ENCODE data around the gene GSK3B. TPM values are rescaled to one million over a fixed set of nuclear protein-coding genes. Genes with fewer than 3 reads are reported as not detected.

The GSK3B gene
- total RNA-seq, 1 donor from 2014 or later: 11.8 TPM

GRCh38 chr3:120090422-120090821 lies 3.8 kb downstream of the GSK3B start:
- TF ChIP-seq, protein P1, sequence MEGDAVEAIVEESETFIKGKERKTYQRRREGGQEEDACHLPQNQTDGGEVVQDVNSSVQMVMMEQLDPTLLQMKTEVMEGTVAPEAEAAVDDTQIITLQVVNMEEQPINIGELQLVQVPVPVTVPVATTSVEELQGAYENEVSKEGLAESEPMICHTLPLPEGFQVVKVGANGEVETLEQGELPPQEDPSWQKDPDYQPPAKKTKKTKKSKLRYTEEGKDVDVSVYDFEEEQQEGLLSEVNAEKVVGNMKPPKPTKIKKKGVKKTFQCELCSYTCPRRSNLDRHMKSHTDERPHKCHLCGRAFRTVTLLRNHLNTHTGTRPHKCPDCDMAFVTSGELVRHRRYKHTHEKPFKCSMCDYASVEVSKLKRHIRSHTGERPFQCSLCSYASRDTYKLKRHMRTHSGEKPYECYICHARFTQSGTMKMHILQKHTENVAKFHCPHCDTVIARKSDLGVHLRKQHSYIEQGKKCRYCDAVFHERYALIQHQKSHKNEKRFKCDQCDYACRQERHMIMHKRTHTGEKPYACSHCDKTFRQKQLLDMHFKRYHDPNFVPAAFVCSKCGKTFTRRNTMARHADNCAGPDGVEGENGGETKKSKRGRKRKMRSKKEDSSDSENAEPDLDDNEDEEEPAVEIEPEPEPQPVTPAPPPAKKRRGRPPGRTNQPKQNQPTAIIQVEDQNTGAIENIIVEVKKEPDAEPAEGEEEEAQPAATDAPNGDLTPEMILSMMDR (IDR thresholded peaks at IDR 0.05): no peak
- no peaks in the 10 kb centered on the region for H3K36me3 ChIP-seq
- no peaks in the 10 kb centered on the region for H3K9me3 ChIP-seq
- no peaks in the 10 kb centered on the region for H3K27me3 ChIP-seq
- peak overlapping the region; percentile 69 to 70 for H3K4me3 ChIP-seq
- intact Hi-C loops (cut with DNase I): loop anchor here (5.0 to 10.0 kb wide), 7 partner anchors 87 to 1744 kb away; partner anchors contain the start of genes COX17, EAF2, GOLGB1 and IQCB1
- no peak for DNase-seq (ENCODE audit: low spot score in 2 of 2)
- no peak overlapping the region for H3K27ac ChIP-seq
- peaks cover 0 to 23% of the 10 kb centered on the region in 2 donors for H3K4me1 ChIP-seq

DNA sequence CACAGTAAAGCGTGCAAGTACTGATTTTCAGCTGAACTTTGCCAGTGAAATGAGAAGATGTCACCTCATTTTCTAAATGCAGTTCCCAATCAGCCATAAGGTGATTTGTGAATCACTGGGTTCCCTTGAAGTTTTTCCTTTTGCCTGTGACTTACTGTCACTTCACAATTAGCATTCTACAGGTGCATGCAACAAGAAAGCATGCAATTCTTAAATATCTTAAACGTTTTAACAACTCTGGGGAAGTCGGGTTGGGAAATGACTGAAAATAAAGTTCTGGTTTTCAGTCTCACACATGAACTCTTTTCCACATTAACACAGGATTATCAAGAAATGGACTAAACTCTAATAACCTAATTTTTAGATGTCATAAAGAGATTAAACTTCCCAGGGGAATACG lies 5.2 kb downstream of the GSK3B start:
- H3K27ac ChIP-seq: no peak overlapping the region
- no peak overlapping the region for H3K4me3 ChIP-seq
- H3K9me3 ChIP-seq: no peaks in the 10 kb centered on the region
- no peak for DNase-seq (ENCODE audit: low spot score in 2 of 2)
- intact Hi-C loops (cut with DNase I): no loop called here
- peaks cover 0 to 23% of the 10 kb centered on the region in 2 donors for H3K4me1 ChIP-seq
- H3K36me3 ChIP-seq: no peaks in the 10 kb centered on the region
- H3K27me3 ChIP-seq: no peaks in the 10 kb centered on the region
- TF ChIP-seq, protein P1 (IDR thresholded peaks at IDR 0.05): no peak

GRCh38 chr3:120088622-120089021 lies 5.6 kb downstream of the GSK3B start:
- no peak overlapping the region for H3K27ac ChIP-seq
- H3K4me1 ChIP-seq: peaks cover 0 to 23% of the 10 kb centered on the region in 2 donors
- intact Hi-C loops (cut with DNase I): no loop called here
- H3K4me3 ChIP-seq: no peak overlapping the region
- no peaks in the 10 kb centered on the region for H3K9me3 ChIP-seq
- DNase-seq (ENCODE audit: low spot score in 2 of 2): no peak
- no peaks in the 10 kb centered on the region for H3K27me3 ChIP-seq
- TF ChIP-seq, protein P1 (IDR thresholded peaks at IDR 0.05): no peak
- no peaks in the 10 kb centered on the region for H3K36me3 ChIP-seq

DNA sequence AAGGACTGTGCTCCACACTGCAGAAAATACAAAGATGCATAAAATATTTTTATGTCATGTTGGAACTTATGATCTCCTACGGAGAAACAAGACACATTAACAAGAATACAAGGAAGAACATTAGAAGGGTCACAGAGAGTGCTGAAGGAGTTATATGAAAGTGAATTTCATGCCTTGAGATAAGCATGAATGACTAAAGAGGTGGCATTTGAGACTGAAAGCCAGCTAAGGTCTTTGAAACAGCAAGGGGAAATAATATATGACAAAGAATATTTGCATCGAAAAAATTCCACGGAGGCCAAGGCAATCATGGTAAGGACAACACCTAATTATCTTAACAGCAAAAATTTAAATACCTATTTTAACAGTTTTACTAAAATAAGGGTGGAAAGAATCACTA lies 12.5 kb downstream of the GSK3B start:
- Histone ChIP-seq H3K9me3 (no peaks in the 10 kb centered on the region), H3K27ac (no peak overlapping the region), H3K4me3 (no peak overlapping the region), H3K36me3 (no peaks in the 10 kb centered on the region), H3K27me3 (no peaks in the 10 kb centered on the region), H3K4me1 (peaks cover 0 to 6% of the 10 kb centered on the region in 2 donors)
- TF ChIP-seq, protein P1 (IDR thresholded peaks at IDR 0.05): no peak
- no peak for DNase-seq (ENCODE audit: low spot score in 2 of 2)
- intact Hi-C loops (cut with DNase I): no loop called here

DNA sequence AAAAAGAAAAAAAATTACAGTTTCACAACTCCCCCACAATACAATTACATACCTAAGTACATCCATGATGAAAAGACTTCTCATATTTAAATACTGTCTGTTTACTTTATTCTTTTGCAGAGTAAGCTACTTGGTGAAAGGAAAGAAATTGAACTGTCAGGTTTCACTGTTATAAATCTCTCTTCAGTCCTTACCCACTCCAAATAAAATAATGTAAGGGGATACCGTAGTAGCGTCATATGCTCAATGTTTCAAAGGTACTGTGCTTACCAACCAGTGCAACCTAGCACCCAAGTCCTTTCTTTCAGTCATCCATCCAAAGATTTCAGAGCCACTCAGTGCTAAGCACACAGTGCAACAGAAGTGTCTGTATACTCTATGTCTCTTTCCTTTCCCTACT lies 13.4 kb downstream of the GSK3B start:
- no peaks in the 10 kb centered on the region for H3K36me3 ChIP-seq
- TF ChIP-seq, protein P1 (IDR thresholded peaks at IDR 0.05): no peak
- H3K27ac ChIP-seq: no peak overlapping the region
- H3K27me3 ChIP-seq: no peaks in the 10 kb centered on the region
- intact Hi-C loops (cut with DNase I): no loop called here
- no peaks in the 10 kb centered on the region for H3K9me3 ChIP-seq
- no peak overlapping the region for H3K4me3 ChIP-seq
- H3K4me1 ChIP-seq: peaks cover 0 to 3% of the 10 kb centered on the region in 2 donors
- DNase-seq (ENCODE audit: low spot score in 2 of 2): no peak

DNA sequence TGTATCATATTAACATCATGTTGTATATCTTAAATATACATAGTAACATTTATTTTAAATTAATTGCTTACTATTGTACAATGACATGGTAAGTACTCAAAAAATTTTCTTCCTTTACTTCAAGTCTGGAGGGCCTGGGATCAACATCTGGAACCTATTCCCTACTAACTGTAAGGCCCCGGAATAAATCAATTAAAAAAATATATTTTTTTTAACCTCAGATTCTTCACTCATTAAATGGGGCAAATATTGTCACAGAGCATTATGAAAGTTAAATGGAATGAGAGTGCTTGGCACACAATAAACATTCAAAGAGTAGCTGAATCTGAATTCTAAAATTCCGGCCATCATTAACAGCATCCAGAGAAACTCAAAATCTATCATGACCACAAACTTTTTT lies 16.5 kb downstream of the GSK3B start:
- intact Hi-C loops (cut with DNase I): no loop called here
- H3K27ac ChIP-seq: no peak overlapping the region
- H3K9me3 ChIP-seq: no peaks in the 10 kb centered on the region
- TF ChIP-seq, protein P1 (IDR thresholded peaks at IDR 0.05): no peak
- no peak overlapping the region for H3K4me3 ChIP-seq
- DNase-seq (ENCODE audit: low spot score in 2 of 2): no peak
- no peaks in the 10 kb centered on the region for H3K27me3 ChIP-seq
- no peaks in the 10 kb centered on the region for H3K36me3 ChIP-seq
- peaks cover 0 to 3% of the 10 kb centered on the region in 2 donors for H3K4me1 ChIP-seq

All from ascending aorta (tissue), 2 donors.